NCI-H774 (cell line): ENCODE measurements around the gene SLC4A1.
"Not testable (repeated sequence)": the region's sequence is repeated elsewhere in the genome, so short reads cannot be mapped to it uniquely, and the experiment has no call there.

Experiments used
- DNase-seq: peaks from one replicate; lab custom pipeline; 2025; lab: John Stamatoyannopoulos, UW

SLC4A1 gene

GRCh38 chr17:44256671-44257070, 11.3 kb downstream of the SLC4A1 start:
- DNase-seq, result no peak

- DNase-seq, result no peak
Observed at GRCh38 chr17:44255915-44256314, 12.0 kb downstream of the SLC4A1 start.

- no peak for DNase-seq
Observed at GRCh38 chr17:44254361-44255095, 13.4 kb downstream of the SLC4A1 start.

- DNase-seq, result no peak
Observed at GRCh38 chr17:44253006-44253405, 14.9 kb downstream of the SLC4A1 start.

GRCh38 chr17:44251062-44251461, 16.9 kb downstream of the SLC4A1 start:
- DNase-seq, result no peak

GRCh38 chr17:44249501-44250246, 18.3 kb downstream of the SLC4A1 start:
- DNase-seq, result no peak

- no peak for DNase-seq
Observed at GRCh38 chr17:44247876-44248736, 19.8 kb downstream of the SLC4A1 start.

- no peak for DNase-seq
Observed at GRCh38 chr17:44247440-44247841, 20.5 kb downstream of the SLC4A1 start.

- DNase-seq, result no peak
Observed at GRCh38 chr17:44241106-44241624, 26.8 kb downstream of the SLC4A1 start.

GRCh38 chr17:44237886-44238285, 30.0 kb downstream of the SLC4A1 start:
- DNase-seq, result not testable (repeated sequence)

GRCh38 chr17:44236444-44236991, 31.4 kb downstream of the SLC4A1 start:
- no peak for DNase-seq

GRCh38 chr17:44235583-44235936, 32.4 kb downstream of the SLC4A1 start:
- DNase-seq, result no peak

- no peak for DNase-seq
Observed at GRCh38 chr17:44233582-44233981, 34.4 kb downstream of the SLC4A1 start.

GRCh38 chr17:44232061-44232460, 35.9 kb downstream of the SLC4A1 start:
- no peak for DNase-seq

GRCh38 chr17:44230140-44230539, 37.8 kb downstream of the SLC4A1 start:
- no peak for DNase-seq

- DNase-seq, result no peak
Observed at GRCh38 chr17:44229090-44229489, 38.8 kb downstream of the SLC4A1 start.

GRCh38 chr17:44223541-44224071, 44.3 kb downstream of the SLC4A1 start:
- DNase-seq, result no peak

GRCh38 chr17:44222112-44222869, 45.6 kb downstream of the SLC4A1 start:
- DNase-seq, result peak; percentile 80

- no peak for DNase-seq
Observed at GRCh38 chr17:44221862-44222111, 46.1 kb downstream of the SLC4A1 start.

GRCh38 chr17:44221084-44221861, 46.7 kb downstream of the SLC4A1 start:
- DNase-seq, result peak; percentile 80
